NCI-H1092 treated with DMSO at 0.1 percent for 48 hours (cell line): Measurements from ENCODE around the gene FSD1L.

Experiments used
- DNase-seq: peaks from one replicate; lab custom pipeline; 2025; lab: John Stamatoyannopoulos, UW

Gene FSD1L

GRCh38 chr9:105447814-105448812, at the start of gene FSD1L:
FSD1L (plus strand) TSS chr9:105448034; CDS start chr9:105448221, 187 bp downstream.
- DNase-seq, result peak; percentile 93

GRCh38 chr9:105399117-105399516, 48.7 kb upstream of the FSD1L start:
- no peak for DNase-seq

DNA sequence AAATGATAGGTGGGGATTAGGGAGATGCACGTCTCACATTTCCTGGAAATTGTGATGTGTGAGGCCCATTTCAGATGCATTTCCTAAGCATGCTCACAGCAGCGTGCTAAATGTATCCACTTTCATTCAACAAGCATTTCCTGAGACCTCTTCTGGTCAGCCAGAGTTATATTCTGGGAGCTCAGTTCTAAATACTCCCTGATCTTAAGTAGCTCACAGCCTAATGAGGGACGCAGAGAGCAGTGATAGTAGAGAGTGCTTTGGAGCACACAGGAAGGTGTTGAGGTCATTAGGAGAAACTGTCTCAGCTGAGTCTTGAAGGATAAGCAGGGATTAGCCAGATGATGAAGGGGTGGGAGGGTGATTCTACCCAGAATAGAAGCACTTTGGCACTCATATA, 46.2 kb upstream of the FSD1L start:
- no peak for DNase-seq

DNA sequence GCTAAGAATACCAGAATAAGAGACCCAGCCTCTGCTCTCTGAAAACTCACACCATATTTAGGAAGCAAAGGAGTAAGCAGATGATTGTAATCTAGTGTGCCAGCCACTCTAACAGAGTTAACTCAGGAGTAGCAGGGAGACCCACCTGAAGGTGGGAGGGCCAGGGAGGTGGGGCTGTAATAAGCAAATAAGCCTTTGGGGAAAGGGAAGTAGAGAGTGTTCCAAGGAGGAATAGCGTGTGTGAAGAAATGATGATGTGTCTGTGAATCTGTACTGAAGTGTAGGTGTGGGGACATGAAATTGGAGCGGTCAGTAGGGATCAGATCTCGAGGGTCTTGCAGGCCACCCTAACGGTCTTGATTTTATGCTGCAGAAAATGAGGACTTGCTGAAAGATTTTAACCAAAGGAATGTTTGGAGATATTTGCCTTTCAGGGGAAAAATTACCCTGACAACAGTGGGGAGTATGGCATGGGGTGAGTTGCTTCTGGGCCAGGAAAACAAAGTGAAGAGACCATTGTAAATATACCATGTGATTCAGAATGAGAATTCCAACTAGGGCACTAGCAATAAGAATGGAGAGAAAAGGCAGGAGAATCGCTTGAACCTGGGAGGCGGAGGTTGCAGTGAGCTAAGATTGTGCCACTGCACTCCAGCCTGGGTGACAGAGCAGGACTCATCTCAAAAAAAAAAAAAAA, 44.1 kb upstream of the FSD1L start:
- DNase-seq, result no peak

GRCh38 chr9:105405514-105406131, 42.2 kb upstream of the FSD1L start:
- no peak for DNase-seq

GRCh38 chr9:105406369-105406768, 41.5 kb upstream of the FSD1L start:
- DNase-seq, result no peak

GRCh38 chr9:105413525-105413924, 34.3 kb upstream of the FSD1L start:
- DNase-seq, result no peak

GRCh38 chr9:105414947-105415661, 32.7 kb upstream of the FSD1L start:
- DNase-seq, result peak; percentile 50

DNA sequence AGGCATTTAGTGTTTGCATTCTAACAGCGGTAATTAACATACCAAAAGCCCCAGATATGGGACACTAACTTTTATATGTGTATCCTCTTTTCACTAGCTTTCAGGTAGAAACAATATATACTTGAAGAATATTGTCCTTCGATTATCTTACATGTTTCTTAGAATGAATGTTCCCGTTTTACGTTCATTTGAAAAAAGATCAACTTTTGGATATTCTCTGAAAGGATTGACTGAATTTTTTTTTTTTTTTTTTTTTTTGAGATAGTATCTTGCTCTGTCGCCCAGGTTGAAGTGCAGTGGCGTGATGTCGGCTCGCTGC, 32.2 kb upstream of the FSD1L start:
- DNase-seq, result no peak

- no peak for DNase-seq
Observed at GRCh38 chr9:105416840-105417239, 31.0 kb upstream of the FSD1L start.

GRCh38 chr9:105418588-105419500, 29.0 kb upstream of the FSD1L start:
- no peak for DNase-seq

- no peak for DNase-seq
Observed at GRCh38 chr9:105419816-105420597, 27.8 kb upstream of the FSD1L start.

DNA sequence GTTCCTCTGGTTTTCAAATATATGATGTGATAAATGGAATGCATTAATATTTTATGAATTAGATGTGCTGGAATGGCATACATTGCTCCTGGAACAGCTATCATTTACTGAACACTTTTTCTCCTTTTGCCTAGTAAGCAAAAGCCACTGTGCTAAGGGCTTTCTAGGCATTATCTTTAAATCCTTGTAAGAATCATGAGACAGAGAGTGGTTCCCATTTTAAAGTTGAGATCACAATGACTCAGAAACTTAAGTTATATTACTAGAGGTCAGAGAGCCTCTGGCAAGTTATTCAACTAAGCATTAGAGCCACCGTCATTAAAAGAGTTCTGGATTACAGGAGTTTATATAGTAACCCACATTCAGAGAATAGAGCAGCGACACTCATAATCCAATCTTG, 26.7 kb upstream of the FSD1L start:
- DNase-seq, result no peak

DNA sequence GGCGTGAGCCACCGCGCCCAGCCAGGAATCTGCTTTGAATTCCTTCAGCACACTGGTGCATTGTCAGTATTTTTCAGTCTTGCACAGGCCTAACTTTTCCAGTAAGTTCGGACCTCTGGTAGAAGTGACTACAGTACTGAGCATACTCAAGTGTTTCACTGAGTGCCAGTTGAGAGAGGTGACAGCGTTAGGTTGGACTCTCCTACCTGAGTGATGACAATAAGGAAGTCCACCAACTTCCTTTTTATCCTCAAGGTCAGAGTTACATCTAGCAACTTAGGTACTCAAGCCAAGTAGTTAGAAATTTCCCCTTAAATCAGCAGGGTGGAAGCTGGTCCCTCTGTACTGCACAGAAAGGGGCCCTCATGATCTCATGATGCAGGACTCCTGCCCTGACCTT, 26.0 kb upstream of the FSD1L start:
- DNase-seq, result no peak

DNA sequence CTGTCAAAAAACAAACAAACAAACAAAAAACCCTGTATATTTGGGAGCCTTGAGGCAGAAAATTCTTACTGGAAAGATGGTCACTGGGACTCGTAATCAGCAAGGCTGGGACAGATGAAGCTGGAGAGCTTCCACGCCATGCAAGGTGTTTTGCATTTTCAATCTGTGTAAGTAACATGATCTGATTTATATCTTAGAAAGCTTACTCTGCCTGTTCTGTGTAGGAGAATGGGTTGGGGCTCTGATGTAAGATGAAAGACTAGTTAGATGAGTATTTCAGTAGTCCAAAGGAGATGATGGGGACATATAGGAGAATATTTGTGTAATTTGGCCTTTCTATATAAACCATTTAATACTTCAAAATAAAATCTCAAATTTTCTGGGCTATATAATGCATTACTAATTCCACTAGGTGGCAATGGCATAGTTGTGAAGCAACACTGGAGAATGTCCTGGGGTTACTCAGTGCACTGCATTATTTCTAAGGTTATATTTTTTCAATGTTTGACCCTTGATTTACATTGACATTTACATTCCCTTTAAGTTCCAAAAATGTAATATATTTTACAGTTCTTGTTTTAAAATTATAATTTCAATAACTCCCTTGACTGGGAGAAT, 21.9 kb upstream of the FSD1L start:
- peak; percentile 9 for DNase-seq

DNA sequence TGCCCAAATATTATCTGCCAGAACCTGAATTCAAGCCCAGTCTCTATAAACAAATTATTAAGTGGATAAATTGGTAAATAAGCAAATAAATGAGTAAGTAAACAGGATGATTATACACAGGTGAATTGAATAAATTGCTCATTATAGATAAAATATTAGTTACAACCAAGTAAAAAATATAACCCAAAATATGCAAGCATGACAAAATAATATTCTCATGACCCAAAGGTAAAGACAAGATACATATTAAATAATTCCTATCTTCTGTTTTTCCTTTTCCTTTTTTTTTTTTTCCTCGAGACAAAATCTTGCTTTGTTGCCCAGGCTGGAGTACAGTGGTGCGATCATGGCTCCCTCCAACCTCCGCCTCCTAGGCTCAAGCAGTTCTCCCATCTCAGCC, 21.2 kb upstream of the FSD1L start:
- no peak for DNase-seq

DNA sequence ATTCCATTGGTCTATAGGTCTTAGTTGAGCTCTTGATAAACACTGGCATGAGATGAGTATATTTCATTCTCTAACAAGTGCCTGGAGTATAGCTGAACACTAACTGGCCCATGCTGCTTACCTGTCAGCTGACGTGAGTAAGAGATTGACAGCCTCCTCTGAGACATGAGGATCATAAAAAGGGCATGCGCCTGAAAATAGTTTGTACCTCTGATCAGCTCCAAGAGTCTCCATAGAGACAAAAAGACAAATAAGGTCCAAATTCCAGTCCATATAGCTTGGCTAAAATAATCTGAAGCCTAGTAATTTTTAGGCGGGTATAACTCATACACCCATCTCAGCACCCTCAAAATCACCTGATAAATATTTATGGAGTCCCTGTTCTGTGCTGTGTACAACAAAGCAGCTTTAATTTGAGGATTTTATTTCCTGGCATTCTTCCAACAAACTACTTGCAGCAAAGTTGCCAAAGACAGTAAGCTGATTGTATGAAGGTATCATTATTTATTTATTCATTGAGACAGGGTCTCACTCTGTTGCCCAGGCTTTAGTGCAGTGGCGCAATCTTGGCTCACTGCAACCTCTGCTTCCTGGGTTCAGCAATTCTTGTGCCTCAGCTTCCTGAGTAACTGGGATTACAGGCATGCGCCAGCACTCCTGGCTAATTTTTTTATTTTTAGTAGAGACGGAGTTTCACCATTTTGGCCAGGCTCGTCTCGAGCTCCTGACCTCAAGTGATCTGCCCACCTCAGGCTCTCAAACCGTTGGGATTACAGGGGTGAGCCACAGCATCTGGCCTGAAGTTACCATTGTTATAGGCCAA, 16.2 kb upstream of the FSD1L start:
- DNase-seq, result no peak

- no peak for DNase-seq
Observed at GRCh38 chr9:105432247-105432842, 15.5 kb upstream of the FSD1L start.

DNA sequence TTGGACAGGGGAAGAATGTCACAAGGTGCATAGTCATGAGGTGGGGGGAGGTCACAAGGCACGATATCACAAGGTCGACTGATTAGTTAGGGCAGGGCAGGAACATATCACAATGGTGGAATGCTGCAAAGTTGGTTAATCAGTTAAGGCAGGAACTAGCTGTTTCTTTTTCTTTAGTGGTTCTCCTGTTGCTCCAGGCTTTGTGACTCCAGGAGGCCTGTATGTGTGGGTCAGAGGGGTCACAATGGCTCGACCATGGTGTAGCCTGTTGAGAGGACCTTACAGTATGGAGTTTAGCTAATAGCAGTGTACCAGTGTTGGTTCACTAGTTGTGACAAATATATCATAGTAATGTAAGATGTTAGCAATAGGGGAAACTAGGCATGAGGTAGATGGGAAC, 12.4 kb upstream of the FSD1L start:
- DNase-seq, result no peak
